Neural progenitor cell (in vitro differentiated cells): Measurements from ENCODE around the gene UGT1A3. TPM values are rescaled to one million over a fixed set of nuclear protein-coding genes. Genes with fewer than 3 reads are reported as not detected.

Source experiments
- DNase-seq: peaks from one replicate; pipeline ENCODE4 v3.0.0-alpha.2; 2016; ENCODE audit warnings: low spot score
- H2AFZ ChIP-seq: fragments of 200-600 bp; sonication (generic); replicated peaks from 2 replicates; pipeline ENCODE4 v1.6.1; 2016; ENCODE audit warnings: antibody characterized with exemption
- H3F3A ChIP-seq: fragments of 200-600 bp; sonication (generic); 2 replicates; pipeline ENCODE4 v1.6.1; 2016; ENCODE audit warnings: antibody characterized with exemption, low read depth
- H3K27ac ChIP-seq: fragments of 200-600 bp; sonication (generic); 2 replicates; pipeline ENCODE4 v1.5.1; 2016; ENCODE audit warnings: mild to moderate bottlenecking
- H3K27me3 ChIP-seq: fragments of 200-600 bp; sonication (generic); 2 replicates; pipeline ENCODE4 v1.6.1; 2016; ENCODE audit warnings: mild to moderate bottlenecking, moderate library complexity
- H3K36me3 ChIP-seq: fragments of 200-600 bp; sonication (generic); 2 replicates; pipeline ENCODE4 v1.5.1; 2016
- H3K4me1 ChIP-seq: fragments of 200-600 bp; sonication (generic); 2 replicates; pipeline ENCODE4 v1.6.1; 2016; ENCODE audit warnings: mixed run types
- H3K4me2 ChIP-seq: fragments of 200-600 bp; sonication (generic); 2 replicates; pipeline ENCODE4 v1.6.1; 2016
- H3K4me3 ChIP-seq: fragments of 200-600 bp; sonication (generic); 2 replicates; pipeline ENCODE4 v1.5.1; 2016
- H3K79me2 ChIP-seq: fragments of 200-600 bp; sonication (generic); 2 replicates; pipeline ENCODE4 v1.6.1; 2016; ENCODE audit warnings: low read depth
- H3K9ac ChIP-seq: fragments of 200-600 bp; sonication (generic); 2 replicates; pipeline ENCODE4 v1.6.1; 2016
- H3K9me3 ChIP-seq: fragments of 200-600 bp; sonication (generic); 2 replicates; pipeline ENCODE4 v1.5.1; 2016; ENCODE audit warnings: low read depth
- H4K20me1 ChIP-seq: fragments of 200-600 bp; sonication (generic); 2 replicates; pipeline ENCODE4 v1.6.1; 2016; ENCODE audit warnings: low read depth
- H3K27ac Mint-ChIP-seq: 3 replicates; pipeline ENCODE4 v1.8.0; 2021; ENCODE audit warnings: mixed read lengths
- H3K27me3 Mint-ChIP-seq: 2 replicates; pipeline ENCODE4 v1.8.0; 2022; ENCODE audit warnings: low read depth, mild to moderate bottlenecking, inconsistent platforms, moderate library complexity, mixed read lengths; ENCODE audit not compliant: insufficient read depth
- H3K36me3 Mint-ChIP-seq: 3 replicates; pipeline ENCODE4 v1.8.0; 2021; ENCODE audit warnings: mixed read lengths
- H3K4me1 Mint-ChIP-seq: 3 replicates; pipeline ENCODE4 v1.8.0; 2021; ENCODE audit warnings: mixed read lengths
- H3K4me3 Mint-ChIP-seq: 3 replicates; pipeline ENCODE4 v1.8.0; 2021; ENCODE audit warnings: mild to moderate bottlenecking, moderate library complexity, mixed read lengths
- H3K9me3 Mint-ChIP-seq: 3 replicates; pipeline ENCODE4 v1.8.0; 2020; ENCODE audit warnings: mixed read lengths
- EZH2 ChIP-seq: fragments of 200-600 bp; sonication (generic); IDR thresholded peaks from 2 replicates; pipeline ENCODE4 v1.6.1; 2017; ENCODE audit warnings: antibody characterized with exemption, mild to moderate bottlenecking, moderate library complexity
- EZH2phosphoT487 ChIP-seq: fragments of 200-600 bp; sonication (generic); IDR thresholded peaks from 2 replicates; pipeline ENCODE4 v1.6.1; 2017; ENCODE audit warnings: antibody characterized with exemption
- total RNA-seq: library from RNA; depleted of rRNA; stranded (reverse); fragments of >200 nt; gene quantifications from 2 replicates; pipeline ENCODE4 v1.2.3, GENCODE V29; 2015; ENCODE audit warnings: low replicate concordance
- TF ChIP-seq, protein P1 (sequence below): fragments of 200-600 bp; sonication (generic); IDR thresholded peaks from 2 replicates; pipeline ENCODE4 v1.5.1; 2017; ENCODE audit warnings: antibody characterized with exemption, mild to moderate bottlenecking

UGT1A3 gene
- total RNA-seq, 1 donor from 2014 or later, result not detected

DNA sequence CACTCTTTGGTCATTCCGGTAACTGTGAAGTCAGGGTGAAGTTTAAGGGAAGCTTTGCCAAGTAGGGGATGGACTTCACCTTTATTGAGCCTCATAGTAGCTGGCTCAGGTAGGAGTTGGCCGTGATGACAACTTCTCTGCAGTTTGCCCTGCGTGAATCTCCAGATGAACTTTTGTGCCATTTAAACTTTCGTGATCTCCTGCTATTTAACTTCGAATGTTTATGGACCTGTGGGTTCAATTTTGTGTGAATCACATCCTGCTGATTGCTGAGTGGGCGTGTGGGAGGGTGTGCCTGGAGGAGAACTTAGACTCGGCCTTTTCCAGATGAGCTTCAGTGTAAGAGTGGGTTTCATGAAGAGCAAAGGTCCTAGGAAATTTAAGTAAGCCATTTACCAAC lies 35.4 kb downstream of the UGT1A3 start:
- Mint-ChIP-seq H3K4me1 (peaks cover 19% of the 10 kb centered on the region), H3K27me3 (peaks cover 2% of the 10 kb centered on the region), H3K9me3 (peaks cover 21% of the 10 kb centered on the region), H3K4me3 (no peak overlapping the region), H3K36me3 (peaks cover 3% of the 10 kb centered on the region), H3K27ac (no peak overlapping the region)
- Histone ChIP-seq H4K20me1 (no peaks in the 10 kb centered on the region), H2AFZ (no peak overlapping the region), H3K4me1 (no peaks in the 10 kb centered on the region), H3K9ac (no peak overlapping the region), H3K36me3 (no peaks in the 10 kb centered on the region), H3K9me3 (no peaks in the 10 kb centered on the region), H3K27ac (no peak overlapping the region), H3F3A (no peaks in the 10 kb centered on the region), H3K79me2 (no peaks in the 10 kb centered on the region), H3K4me3 (no peak overlapping the region), H3K27me3 (no peaks in the 10 kb centered on the region), H3K4me2 (no peak overlapping the region)
- no peak for DNase-seq
- TF ChIP-seq, protein P1, sequence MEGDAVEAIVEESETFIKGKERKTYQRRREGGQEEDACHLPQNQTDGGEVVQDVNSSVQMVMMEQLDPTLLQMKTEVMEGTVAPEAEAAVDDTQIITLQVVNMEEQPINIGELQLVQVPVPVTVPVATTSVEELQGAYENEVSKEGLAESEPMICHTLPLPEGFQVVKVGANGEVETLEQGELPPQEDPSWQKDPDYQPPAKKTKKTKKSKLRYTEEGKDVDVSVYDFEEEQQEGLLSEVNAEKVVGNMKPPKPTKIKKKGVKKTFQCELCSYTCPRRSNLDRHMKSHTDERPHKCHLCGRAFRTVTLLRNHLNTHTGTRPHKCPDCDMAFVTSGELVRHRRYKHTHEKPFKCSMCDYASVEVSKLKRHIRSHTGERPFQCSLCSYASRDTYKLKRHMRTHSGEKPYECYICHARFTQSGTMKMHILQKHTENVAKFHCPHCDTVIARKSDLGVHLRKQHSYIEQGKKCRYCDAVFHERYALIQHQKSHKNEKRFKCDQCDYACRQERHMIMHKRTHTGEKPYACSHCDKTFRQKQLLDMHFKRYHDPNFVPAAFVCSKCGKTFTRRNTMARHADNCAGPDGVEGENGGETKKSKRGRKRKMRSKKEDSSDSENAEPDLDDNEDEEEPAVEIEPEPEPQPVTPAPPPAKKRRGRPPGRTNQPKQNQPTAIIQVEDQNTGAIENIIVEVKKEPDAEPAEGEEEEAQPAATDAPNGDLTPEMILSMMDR, result no peak
- TF ChIP-seq EZH2phosphoT487 (no peak), EZH2 (no peak)

DNA sequence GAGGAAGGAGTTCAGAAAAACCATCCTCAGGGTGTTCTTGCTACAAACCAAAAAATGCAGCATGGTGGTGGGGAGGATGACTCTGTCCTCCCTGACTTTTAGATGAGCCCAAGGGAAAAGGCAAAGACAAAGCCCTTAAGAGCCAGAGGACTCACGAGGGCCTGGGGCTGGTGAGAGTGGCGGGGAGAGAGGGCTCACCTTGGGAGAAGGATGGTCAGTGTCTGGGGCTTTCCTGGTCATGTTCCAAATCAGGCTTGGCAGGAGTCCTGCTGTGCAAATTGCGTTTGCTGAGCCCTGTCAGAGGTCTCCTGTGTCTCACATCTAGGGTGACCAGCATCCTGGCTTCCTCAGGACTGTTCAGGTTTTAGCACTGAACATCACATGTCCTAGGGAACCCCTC lies 35.9 kb downstream of the UGT1A3 start:
- H3K27ac ChIP-seq, result no peak overlapping the region
- peaks cover 23% of the 10 kb centered on the region for H3K9me3 Mint-ChIP-seq
- H3K27me3 ChIP-seq, result no peaks in the 10 kb centered on the region
- no peak overlapping the region for H3K4me3 ChIP-seq
- no peak overlapping the region for H3K4me2 ChIP-seq
- H3K36me3 ChIP-seq, result no peaks in the 10 kb centered on the region
- TF ChIP-seq, protein P1, result no peak
- TF ChIP-seq EZH2 (no peak), EZH2phosphoT487 (no peak)
- H3K36me3 Mint-ChIP-seq, result peaks cover 3% of the 10 kb centered on the region
- no peak overlapping the region for H3K4me3 Mint-ChIP-seq
- peaks cover 2% of the 10 kb centered on the region for H3K27me3 Mint-ChIP-seq
- no peaks in the 10 kb centered on the region for H3K79me2 ChIP-seq
- H3K27ac Mint-ChIP-seq, result no peak overlapping the region
- peaks cover 16% of the 10 kb centered on the region for H3K4me1 Mint-ChIP-seq
- H3K4me1 ChIP-seq, result no peaks in the 10 kb centered on the region
- H3F3A ChIP-seq, result no peaks in the 10 kb centered on the region
- no peaks in the 10 kb centered on the region for H4K20me1 ChIP-seq
- DNase-seq, result no peak
- H3K9ac ChIP-seq, result no peak overlapping the region
- no peaks in the 10 kb centered on the region for H3K9me3 ChIP-seq
- no peak overlapping the region for H2AFZ ChIP-seq

DNA sequence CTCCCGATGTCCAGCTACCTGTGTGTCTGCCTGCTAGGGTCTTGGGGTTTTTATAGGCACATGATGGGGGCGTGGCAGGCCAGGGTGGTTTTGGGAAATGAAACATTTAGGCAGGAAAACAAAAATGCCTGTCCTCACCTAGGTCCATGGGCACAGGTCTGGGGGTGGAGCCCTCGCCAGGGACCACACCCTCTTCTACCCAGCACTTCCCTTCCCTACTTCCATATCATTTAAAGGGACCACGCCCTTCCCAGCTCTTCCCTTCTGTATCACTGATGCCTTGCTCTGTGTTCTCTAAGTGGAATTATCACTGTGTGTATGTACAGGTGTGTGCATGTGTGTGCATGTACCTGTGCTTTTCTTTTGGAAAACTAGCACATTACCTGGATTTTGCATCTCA lies 37.6 kb downstream of the UGT1A3 start:
- Histone ChIP-seq H3F3A (no peaks in the 10 kb centered on the region), H3K4me3 (no peak overlapping the region), H3K27ac (no peak overlapping the region), H3K79me2 (no peaks in the 10 kb centered on the region), H3K4me1 (no peaks in the 10 kb centered on the region), H3K36me3 (no peaks in the 10 kb centered on the region), H4K20me1 (no peaks in the 10 kb centered on the region), H3K27me3 (no peaks in the 10 kb centered on the region), H3K4me2 (no peak overlapping the region), H3K9ac (no peak overlapping the region), H3K9me3 (no peaks in the 10 kb centered on the region), H2AFZ (no peak overlapping the region)
- no peak for DNase-seq
- Mint-ChIP-seq H3K36me3 (peaks cover 5% of the 10 kb centered on the region), H3K27me3 (peaks cover 3% of the 10 kb centered on the region), H3K4me3 (no peak overlapping the region), H3K4me1 (peaks cover 14% of the 10 kb centered on the region), H3K27ac (no peak overlapping the region), H3K9me3 (peaks cover 30% of the 10 kb centered on the region)
- TF ChIP-seq, protein P1, result no peak
- TF ChIP-seq EZH2, result no peak
- no peak for TF ChIP-seq EZH2phosphoT487
